Glutamatergic neuron (in vitro differentiated cells): Measurements from ENCODE around the gene GSTO1. TPM values are rescaled to one million over a fixed set of nuclear protein-coding genes. Genes with fewer than 3 reads are reported as not detected.

ENCODE experiments used
- DNase-seq: peaks from one replicate; pipeline ENCODE4 v3.0.0; 2022
- H3K27ac Mint-ChIP-seq: one replicate; pipeline ENCODE4 v1.8.0; 2020; ENCODE audit warnings: mild to moderate bottlenecking, mixed read lengths, inconsistent platforms; ENCODE audit not compliant: unreplicated experiment
- H3K27me3 Mint-ChIP-seq: one replicate; pipeline ENCODE4 v1.8.0; 2020; ENCODE audit warnings: mild to moderate bottlenecking, moderate library complexity, mixed read lengths, inconsistent platforms; ENCODE audit not compliant: unreplicated experiment
- H3K36me3 Mint-ChIP-seq: one replicate; pipeline ENCODE4 v1.8.0; 2020; ENCODE audit warnings: mild to moderate bottlenecking, mixed read lengths, inconsistent platforms; ENCODE audit not compliant: unreplicated experiment
- H3K4me1 Mint-ChIP-seq: one replicate; pipeline ENCODE4 v1.8.0; 2020; ENCODE audit warnings: mild to moderate bottlenecking, low read depth, mixed read lengths, inconsistent platforms; ENCODE audit not compliant: unreplicated experiment
- H3K4me3 Mint-ChIP-seq: one replicate; pipeline ENCODE4 v1.8.0; 2020; ENCODE audit warnings: mild to moderate bottlenecking, mixed read lengths, inconsistent platforms; ENCODE audit not compliant: unreplicated experiment
- H3K9me3 Mint-ChIP-seq: one replicate; pipeline ENCODE4 v1.8.0; 2020; ENCODE audit warnings: mild to moderate bottlenecking, moderate library complexity, mixed read lengths, inconsistent platforms; ENCODE audit not compliant: unreplicated experiment
- total RNA-seq: library from RNA; stranded (reverse); fragmentation: NEBNext Ultra II Directional; extraction: Animal tissue kit (Norgen Biotek cat#: 25700); gene quantifications from one replicate; pipeline ENCODE4 v1.2.1, GENCODE V29; 2021; ENCODE audit not compliant: unreplicated experiment
- TF ChIP-seq, protein P1 (sequence below): fragments of 200-600 bp; sonication (generic); IDR thresholded peaks from one replicate; pipeline ENCODE4 v1.5.0; 2021; ENCODE audit not compliant: partially characterized antibody, unreplicated experiment

GSTO1 gene
- total RNA-seq, 1 donor from 2014 or later: 26.8 TPM

DNA sequence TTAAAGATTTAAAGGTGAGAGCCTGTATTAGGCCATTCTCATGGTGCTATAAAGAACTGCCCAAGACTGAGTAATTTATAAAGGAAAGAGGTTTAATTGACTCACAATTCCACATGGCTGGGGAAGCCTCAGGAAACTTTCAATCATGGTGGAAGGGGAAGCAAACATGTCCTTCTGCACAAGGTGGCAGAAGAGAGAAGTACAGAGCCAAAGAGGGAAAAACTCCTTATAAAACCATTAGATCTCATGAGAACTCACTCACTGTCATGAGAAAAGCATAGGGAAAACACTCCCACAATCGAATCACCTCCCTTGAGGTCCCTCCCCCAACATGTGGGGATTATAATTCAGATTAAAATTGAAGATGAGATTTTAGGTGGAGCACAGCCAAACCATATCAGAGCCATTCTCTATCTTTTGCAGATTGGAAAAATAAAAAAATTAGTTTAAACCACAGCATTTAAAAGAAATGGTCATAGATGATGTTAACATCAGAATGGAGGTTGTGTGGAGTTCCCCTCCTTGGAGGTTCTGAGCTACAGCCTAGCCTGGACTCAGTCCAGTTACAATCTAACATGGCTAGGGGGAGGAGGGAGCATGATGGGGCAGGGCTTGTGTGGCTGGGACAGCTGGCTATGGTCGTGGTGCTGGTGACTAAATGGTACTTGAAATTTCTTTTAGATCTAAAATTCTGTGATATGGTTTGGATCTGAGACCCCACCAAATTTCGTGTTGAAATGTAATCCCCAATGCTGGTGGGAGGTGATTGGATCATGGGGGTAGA lies 47.4 kb downstream of the GSTO1 start:
- peaks cover 16% of the 10 kb centered on the region for H3K9me3 Mint-ChIP-seq
- H3K4me3 Mint-ChIP-seq: no peak overlapping the region
- DNase-seq: no peak
- H3K36me3 Mint-ChIP-seq: peaks cover 20% of the 10 kb centered on the region
- H3K27ac Mint-ChIP-seq: peak overlapping the region; percentile 99
- H3K27me3 Mint-ChIP-seq: peaks cover 9% of the 10 kb centered on the region
- TF ChIP-seq, protein P1, sequence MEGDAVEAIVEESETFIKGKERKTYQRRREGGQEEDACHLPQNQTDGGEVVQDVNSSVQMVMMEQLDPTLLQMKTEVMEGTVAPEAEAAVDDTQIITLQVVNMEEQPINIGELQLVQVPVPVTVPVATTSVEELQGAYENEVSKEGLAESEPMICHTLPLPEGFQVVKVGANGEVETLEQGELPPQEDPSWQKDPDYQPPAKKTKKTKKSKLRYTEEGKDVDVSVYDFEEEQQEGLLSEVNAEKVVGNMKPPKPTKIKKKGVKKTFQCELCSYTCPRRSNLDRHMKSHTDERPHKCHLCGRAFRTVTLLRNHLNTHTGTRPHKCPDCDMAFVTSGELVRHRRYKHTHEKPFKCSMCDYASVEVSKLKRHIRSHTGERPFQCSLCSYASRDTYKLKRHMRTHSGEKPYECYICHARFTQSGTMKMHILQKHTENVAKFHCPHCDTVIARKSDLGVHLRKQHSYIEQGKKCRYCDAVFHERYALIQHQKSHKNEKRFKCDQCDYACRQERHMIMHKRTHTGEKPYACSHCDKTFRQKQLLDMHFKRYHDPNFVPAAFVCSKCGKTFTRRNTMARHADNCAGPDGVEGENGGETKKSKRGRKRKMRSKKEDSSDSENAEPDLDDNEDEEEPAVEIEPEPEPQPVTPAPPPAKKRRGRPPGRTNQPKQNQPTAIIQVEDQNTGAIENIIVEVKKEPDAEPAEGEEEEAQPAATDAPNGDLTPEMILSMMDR: no peak
- H3K4me1 Mint-ChIP-seq: peaks cover 53% of the 10 kb centered on the region

DNA sequence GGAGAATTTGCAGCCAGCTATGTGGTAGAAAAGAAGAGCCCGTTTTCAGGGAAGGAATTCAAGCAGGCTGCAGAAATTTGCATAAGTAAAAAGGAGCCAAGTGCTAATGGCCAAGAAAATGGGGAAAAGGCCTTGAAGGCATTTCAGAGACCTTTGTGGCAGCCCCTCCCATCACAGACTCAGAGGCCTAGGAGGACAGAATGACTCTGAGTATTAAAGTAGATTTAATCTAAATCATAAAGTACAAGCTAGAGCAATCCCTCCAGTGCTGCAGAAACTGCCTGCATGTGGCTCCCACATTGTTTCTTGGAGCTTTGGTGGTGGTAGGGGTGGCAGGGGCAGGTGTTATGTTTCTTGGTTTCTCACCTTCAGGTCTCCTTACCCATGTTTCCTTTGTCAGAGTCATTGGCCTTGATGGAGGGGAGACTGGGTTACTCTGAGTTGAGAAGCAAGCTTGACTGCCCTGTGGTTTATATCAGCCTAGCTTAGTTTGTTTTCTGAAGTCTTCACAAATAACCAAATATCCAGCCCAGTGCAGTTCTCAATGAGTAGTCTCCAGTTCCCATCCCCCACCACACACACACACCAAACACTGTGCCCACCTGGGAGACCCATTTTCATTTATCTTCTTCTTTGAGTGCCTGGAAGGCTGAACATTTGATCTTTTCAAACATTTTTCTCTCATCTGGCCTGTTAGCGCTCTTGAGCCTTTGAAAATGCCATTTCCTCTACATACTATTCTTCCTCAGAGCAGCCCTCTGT lies 49.1 kb downstream of the GSTO1 start:
- peaks cover 9% of the 10 kb centered on the region for H3K27me3 Mint-ChIP-seq
- TF ChIP-seq, protein P1: no peak
- no peak overlapping the region for H3K27ac Mint-ChIP-seq
- peaks cover 20% of the 10 kb centered on the region for H3K36me3 Mint-ChIP-seq
- H3K4me3 Mint-ChIP-seq: no peak overlapping the region
- H3K4me1 Mint-ChIP-seq: peaks cover 58% of the 10 kb centered on the region
- DNase-seq: no peak
- peaks cover 16% of the 10 kb centered on the region for H3K9me3 Mint-ChIP-seq

DNA sequence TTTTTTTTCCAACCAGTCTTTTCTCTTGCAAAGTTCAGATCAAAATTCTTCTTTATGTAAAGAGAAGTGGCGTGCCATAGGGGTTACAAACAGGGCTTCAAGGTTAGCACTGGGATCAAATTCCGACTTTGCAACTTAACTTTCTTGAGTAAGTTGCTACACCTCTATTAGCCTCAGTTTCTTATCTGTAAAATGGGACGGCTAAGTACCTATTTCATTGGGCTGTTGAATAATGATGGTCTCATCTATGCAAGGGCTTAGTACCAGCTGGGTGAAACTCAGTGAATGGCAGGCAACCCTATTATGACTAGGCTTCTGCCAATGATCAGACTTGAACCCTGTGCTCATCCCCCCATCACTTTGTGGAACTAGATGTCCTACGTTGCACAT lies 49.7 kb downstream of the GSTO1 start:
- H3K36me3 Mint-ChIP-seq: peaks cover 20% of the 10 kb centered on the region
- H3K27ac Mint-ChIP-seq: peak overlapping the region; percentile 13
- peaks cover 16% of the 10 kb centered on the region for H3K9me3 Mint-ChIP-seq
- H3K27me3 Mint-ChIP-seq: peaks cover 9% of the 10 kb centered on the region
- H3K4me3 Mint-ChIP-seq: no peak overlapping the region
- DNase-seq: no peak
- TF ChIP-seq, protein P1: no peak
- peaks cover 53% of the 10 kb centered on the region for H3K4me1 Mint-ChIP-seq

DNA sequence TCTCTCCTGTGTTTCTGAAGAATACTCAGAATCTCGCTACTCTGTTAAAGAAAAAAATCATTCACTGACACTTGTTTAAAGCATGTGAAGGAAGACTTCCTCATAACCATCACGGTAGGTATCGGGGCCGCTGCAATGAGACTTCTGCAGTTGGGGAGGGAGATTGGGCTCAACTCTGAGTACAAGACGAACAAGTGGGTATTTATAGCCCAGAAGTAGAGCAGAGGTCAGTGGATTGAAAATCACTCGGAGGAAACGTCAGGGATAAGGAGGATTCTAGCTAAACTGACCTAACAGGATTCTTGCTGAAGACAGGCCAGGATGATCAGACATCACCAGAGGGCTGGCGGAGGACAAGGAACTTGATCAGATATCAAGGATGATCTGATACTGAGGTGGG lies 50.2 kb downstream of the GSTO1 start:
- DNase-seq: no peak
- H3K9me3 Mint-ChIP-seq: peaks cover 16% of the 10 kb centered on the region
- peaks cover 20% of the 10 kb centered on the region for H3K36me3 Mint-ChIP-seq
- no peak overlapping the region for H3K4me3 Mint-ChIP-seq
- TF ChIP-seq, protein P1: no peak
- H3K27ac Mint-ChIP-seq: peak overlapping the region; percentile 13
- peaks cover 47% of the 10 kb centered on the region for H3K4me1 Mint-ChIP-seq
- H3K27me3 Mint-ChIP-seq: peaks cover 9% of the 10 kb centered on the region

DNA sequence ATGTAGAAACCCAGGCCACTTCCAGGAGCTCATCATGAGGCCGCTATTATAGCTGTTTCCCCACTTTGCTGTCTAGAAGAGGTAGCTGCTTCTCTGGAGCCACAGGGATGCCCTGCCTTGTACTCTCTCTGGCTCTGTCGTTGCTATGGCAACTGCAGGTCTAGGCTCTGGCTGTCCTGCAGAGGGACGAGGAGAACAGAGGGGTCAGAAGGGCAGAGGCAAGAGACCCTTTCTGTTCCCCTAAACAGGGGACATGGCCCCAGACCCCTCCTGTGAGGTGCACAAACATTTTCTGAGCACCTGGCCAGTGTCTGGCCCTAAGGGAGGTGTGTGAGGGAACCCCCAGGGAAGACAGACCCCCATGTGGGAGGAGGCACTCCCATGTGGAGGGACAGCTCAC lies 52.2 kb downstream of the GSTO1 start:
- TF ChIP-seq, protein P1: no peak
- peaks cover 7% of the 10 kb centered on the region for H3K9me3 Mint-ChIP-seq
- H3K4me3 Mint-ChIP-seq: no peak overlapping the region
- no peak for DNase-seq
- peaks cover 2% of the 10 kb centered on the region for H3K27me3 Mint-ChIP-seq
- H3K4me1 Mint-ChIP-seq: peaks cover 29% of the 10 kb centered on the region
- peaks cover 20% of the 10 kb centered on the region for H3K36me3 Mint-ChIP-seq
- peak overlapping the region; percentile 45 for H3K27ac Mint-ChIP-seq
